Lower leg skin (tissue), 3 donors: ENCODE data around the gene CR1L.

Experiments
- POLR2A ChIP-seq, 2 donors: fragments of 450-650 bp; IDR thresholded peaks; one replicate each; pipeline ENCODE4 v1.6.1; 2016 to 2017; ENCODE audit warnings: antibody characterized with exemption in 2 of 2, mild to moderate bottlenecking in 1 of 2, moderate library complexity in 1 of 2
- TF ChIP-seq, protein P1 (sequence below), 3 donors: fragments of 450-650 bp; IDR thresholded peaks; one replicate each; pipeline ENCODE4 v1.5.1; 2016; ENCODE audit warnings: antibody characterized with exemption in 3 of 3, mild to moderate bottlenecking in 3 of 3, moderate library complexity in 2 of 3

DNA sequence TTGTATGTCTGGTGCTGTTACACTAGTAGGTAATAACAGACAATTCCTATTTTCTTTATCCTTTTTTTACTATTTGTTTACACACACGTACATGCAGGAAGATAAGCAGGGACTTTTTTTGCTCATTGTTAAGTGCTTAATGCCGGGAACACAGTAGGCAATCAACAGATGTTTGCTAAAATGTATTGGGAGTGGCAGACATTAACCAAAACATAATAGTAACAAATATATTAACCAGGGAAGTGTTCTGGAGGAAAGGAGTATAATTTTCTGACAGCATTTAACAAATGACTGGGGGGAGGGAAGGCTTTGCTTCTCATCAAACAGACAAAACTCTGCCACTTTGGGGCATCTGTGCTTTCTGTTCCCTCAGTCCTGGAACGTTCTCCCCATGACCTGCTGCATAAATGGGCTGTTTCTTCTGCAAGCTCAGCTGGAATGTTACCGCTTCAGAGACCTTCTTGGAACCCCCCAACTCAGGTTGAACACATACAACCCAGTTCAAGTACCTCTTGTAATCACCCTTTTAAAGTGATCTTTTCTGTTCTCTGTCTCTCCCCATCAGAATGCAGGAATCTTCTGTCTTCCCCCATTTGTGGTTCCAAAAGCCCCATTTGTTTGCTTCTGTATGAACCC, 2.1 kb downstream of the CR1L start:
- TF ChIP-seq, protein P1, sequence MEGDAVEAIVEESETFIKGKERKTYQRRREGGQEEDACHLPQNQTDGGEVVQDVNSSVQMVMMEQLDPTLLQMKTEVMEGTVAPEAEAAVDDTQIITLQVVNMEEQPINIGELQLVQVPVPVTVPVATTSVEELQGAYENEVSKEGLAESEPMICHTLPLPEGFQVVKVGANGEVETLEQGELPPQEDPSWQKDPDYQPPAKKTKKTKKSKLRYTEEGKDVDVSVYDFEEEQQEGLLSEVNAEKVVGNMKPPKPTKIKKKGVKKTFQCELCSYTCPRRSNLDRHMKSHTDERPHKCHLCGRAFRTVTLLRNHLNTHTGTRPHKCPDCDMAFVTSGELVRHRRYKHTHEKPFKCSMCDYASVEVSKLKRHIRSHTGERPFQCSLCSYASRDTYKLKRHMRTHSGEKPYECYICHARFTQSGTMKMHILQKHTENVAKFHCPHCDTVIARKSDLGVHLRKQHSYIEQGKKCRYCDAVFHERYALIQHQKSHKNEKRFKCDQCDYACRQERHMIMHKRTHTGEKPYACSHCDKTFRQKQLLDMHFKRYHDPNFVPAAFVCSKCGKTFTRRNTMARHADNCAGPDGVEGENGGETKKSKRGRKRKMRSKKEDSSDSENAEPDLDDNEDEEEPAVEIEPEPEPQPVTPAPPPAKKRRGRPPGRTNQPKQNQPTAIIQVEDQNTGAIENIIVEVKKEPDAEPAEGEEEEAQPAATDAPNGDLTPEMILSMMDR (IDR thresholded peaks at IDR 0.05), result no peak
- TF ChIP-seq POLR2A (IDR thresholded peaks at IDR 0.05), result no peak
